Mucosa of stomach (tissue), 1 donor: Measurements from ENCODE around the gene ADD3.

ENCODE experiments used
- H3K27me3 ChIP-seq: one replicate; pipeline ENCODE4 v1.7.0; 2013; ENCODE audit warnings: mild to moderate bottlenecking, low read length; ENCODE audit not compliant: control insufficient read depth, insufficient read depth
- H3K36me3 ChIP-seq: one replicate; pipeline ENCODE4 v1.7.0; 2013; ENCODE audit warnings: low read length; ENCODE audit not compliant: control insufficient read depth, insufficient read depth
- H3K4me1 ChIP-seq: one replicate; pipeline ENCODE4 v1.7.0; 2013; ENCODE audit warnings: mild to moderate bottlenecking, low read length; ENCODE audit not compliant: control insufficient read depth, insufficient read depth
- H3K4me3 ChIP-seq: one replicate; pipeline ENCODE4 v1.7.0; 2013; ENCODE audit warnings: low read length
- H3K9ac ChIP-seq: one replicate; pipeline ENCODE4 v1.7.0; 2013; ENCODE audit warnings: mild to moderate bottlenecking, low read length, moderate library complexity
- H3K9me3 ChIP-seq: one replicate; pipeline ENCODE4 v1.7.0; 2013; ENCODE audit warnings: mild to moderate bottlenecking, low read length, moderate library complexity; ENCODE audit not compliant: control insufficient read depth
- donor health status: Pancreatic carcinoma.

Gene ADD3

GRCh38 chr10:109968953-109969759 is 38.6 kb upstream of the ADD3 start:
- Histone ChIP-seq H3K4me1 (peaks cover 50% of the 10 kb centered on the region), H3K27me3 (no peaks in the 10 kb centered on the region), H3K9ac (no peak overlapping the region), H3K4me3 (no peak overlapping the region), H3K36me3 (no peaks in the 10 kb centered on the region), H3K9me3 (no peaks in the 10 kb centered on the region)

GRCh38 chr10:109969760-109970346 is 37.9 kb upstream of the ADD3 start:
- Histone ChIP-seq H3K4me3 (no peak overlapping the region), H3K36me3 (no peaks in the 10 kb centered on the region), H3K4me1 (peaks cover 54% of the 10 kb centered on the region), H3K9me3 (no peaks in the 10 kb centered on the region), H3K27me3 (no peaks in the 10 kb centered on the region), H3K9ac (no peak overlapping the region)

- Histone ChIP-seq H3K36me3 (no peaks in the 10 kb centered on the region), H3K4me1 (peaks cover 64% of the 10 kb centered on the region), H3K9ac (no peak overlapping the region), H3K9me3 (no peaks in the 10 kb centered on the region), H3K4me3 (no peak overlapping the region), H3K27me3 (no peaks in the 10 kb centered on the region)
Measured at GRCh38 chr10:109971634-109972033, 36.1 kb upstream of the ADD3 start.

GRCh38 chr10:109972372-109973001 is 35.3 kb upstream of the ADD3 start:
- Histone ChIP-seq H3K27me3 (no peaks in the 10 kb centered on the region), H3K4me3 (no peak overlapping the region), H3K9me3 (no peaks in the 10 kb centered on the region), H3K4me1 (peaks cover 63% of the 10 kb centered on the region), H3K9ac (no peak overlapping the region), H3K36me3 (no peaks in the 10 kb centered on the region)

GRCh38 chr10:109973326-109973829 is 34.4 kb upstream of the ADD3 start:
- peaks cover 64% of the 10 kb centered on the region for H3K4me1 ChIP-seq
- H3K4me3 ChIP-seq: no peak overlapping the region
- no peaks in the 10 kb centered on the region for H3K36me3 ChIP-seq
- H3K9me3 ChIP-seq: no peaks in the 10 kb centered on the region
- H3K9ac ChIP-seq: no peak overlapping the region
- no peaks in the 10 kb centered on the region for H3K27me3 ChIP-seq

- Histone ChIP-seq H3K9ac (no peak overlapping the region), H3K27me3 (no peaks in the 10 kb centered on the region), H3K9me3 (no peaks in the 10 kb centered on the region), H3K4me3 (no peak overlapping the region), H3K4me1 (peaks cover 65% of the 10 kb centered on the region), H3K36me3 (no peaks in the 10 kb centered on the region)
Measured at GRCh38 chr10:109974504-109975191, 33.1 kb upstream of the ADD3 start.

- H3K36me3 ChIP-seq: no peaks in the 10 kb centered on the region
- H3K4me3 ChIP-seq: no peak overlapping the region
- peaks cover 57% of the 10 kb centered on the region for H3K4me1 ChIP-seq
- H3K27me3 ChIP-seq: no peaks in the 10 kb centered on the region
- H3K9ac ChIP-seq: no peak overlapping the region
- no peaks in the 10 kb centered on the region for H3K9me3 ChIP-seq
Measured at GRCh38 chr10:109975244-109976190, 32.3 kb upstream of the ADD3 start.

- Histone ChIP-seq H3K36me3 (no peaks in the 10 kb centered on the region), H3K27me3 (no peaks in the 10 kb centered on the region), H3K9ac (no peak overlapping the region), H3K9me3 (no peaks in the 10 kb centered on the region), H3K4me1 (peaks cover 51% of the 10 kb centered on the region), H3K4me3 (no peak overlapping the region)
Measured at GRCh38 chr10:109976681-109977080, 31.1 kb upstream of the ADD3 start.

- Histone ChIP-seq H3K4me1 (peaks cover 51% of the 10 kb centered on the region), H3K4me3 (no peak overlapping the region), H3K27me3 (no peaks in the 10 kb centered on the region), H3K9me3 (no peaks in the 10 kb centered on the region), H3K9ac (peak overlapping the region; percentile 12), H3K36me3 (no peaks in the 10 kb centered on the region)
Measured at GRCh38 chr10:109977382-109977806, 30.4 kb upstream of the ADD3 start.

GRCh38 chr10:109978481-109978880 is 29.3 kb upstream of the ADD3 start:
- H3K9ac ChIP-seq: no peak overlapping the region

GRCh38 chr10:109979215-109979614 is 28.6 kb upstream of the ADD3 start:
- Histone ChIP-seq H3K9me3 (no peaks in the 10 kb centered on the region), H3K9ac (no peak overlapping the region), H3K27me3 (no peaks in the 10 kb centered on the region), H3K4me3 (no peak overlapping the region), H3K4me1 (peaks cover 48% of the 10 kb centered on the region), H3K36me3 (no peaks in the 10 kb centered on the region)

More at GRCh38 chr10:109978481-109978880, 29.3 kb upstream of the ADD3 start:
- Histone ChIP-seq H3K9me3 (no peaks in the 10 kb centered on the region), H3K4me3 (no peak overlapping the region), H3K27me3 (no peaks in the 10 kb centered on the region), H3K4me1 (peaks cover 48% of the 10 kb centered on the region), H3K36me3 (no peaks in the 10 kb centered on the region)
